HG02840 (cell line): ENCODE results near the gene CSRNP2.
"Not testable (repeated sequence)": the region's sequence is repeated elsewhere in the genome, so short reads cannot be mapped to it uniquely, and the experiment has no call there.

ENCODE experiments used
- ATAC-seq: cut with Tn5 transposase; IDR thresholded peaks from one replicate; pipeline ENCODE4 v1.9.1; 2021; ENCODE audit warnings: mild to moderate bottlenecking, moderate library complexity, moderate number of reproducible peaks; ENCODE audit not compliant: unreplicated experiment, low FRiP score

CSRNP2 gene

GRCh38 chr12:51078866-51079265 is 4.5 kb downstream of the CSRNP2 start:
- ATAC-seq = not testable (repeated sequence)

- ATAC-seq = not testable (repeated sequence)
Observed at GRCh38 chr12:51078346-51078745, 5.0 kb downstream of the CSRNP2 start.

GRCh38 chr12:51077930-51078329 is 5.5 kb downstream of the CSRNP2 start:
- no peak for ATAC-seq

GRCh38 chr12:51076236-51076930 is 7.0 kb downstream of the CSRNP2 start:
- ATAC-seq = no peak

- ATAC-seq = no peak
Observed at GRCh38 chr12:51075390-51075789, 8.0 kb downstream of the CSRNP2 start.

- no peak for ATAC-seq
Observed at GRCh38 chr12:51071663-51072062, 11.7 kb downstream of the CSRNP2 start.

GRCh38 chr12:51070004-51070403 is 13.4 kb downstream of the CSRNP2 start:
- ATAC-seq = no peak

GRCh38 chr12:51067771-51068170 is 15.6 kb downstream of the CSRNP2 start:
- no peak for ATAC-seq

GRCh38 chr12:51067229-51067628 is 16.2 kb downstream of the CSRNP2 start:
- ATAC-seq = no peak

GRCh38 chr12:51065530-51065929 is 17.9 kb downstream of the CSRNP2 start:
- no peak for ATAC-seq

- no peak for ATAC-seq
Observed at GRCh38 chr12:51062631-51063397, 20.6 kb downstream of the CSRNP2 start.

- ATAC-seq = no peak
Observed at GRCh38 chr12:51059086-51059485, 24.3 kb downstream of the CSRNP2 start.

- ATAC-seq = no peak
Observed at GRCh38 chr12:51056242-51056641, 27.2 kb downstream of the CSRNP2 start.

GRCh38 chr12:51055060-51055459 is 28.3 kb downstream of the CSRNP2 start:
- ATAC-seq = no peak

GRCh38 chr12:51051787-51052186 is 31.6 kb downstream of the CSRNP2 start:
- no peak for ATAC-seq

- no peak for ATAC-seq
Observed at GRCh38 chr12:51049525-51049924, 33.9 kb downstream of the CSRNP2 start.

GRCh38 chr12:51048661-51049251 is 34.6 kb downstream of the CSRNP2 start:
- no peak for ATAC-seq

- peak; percentile 96 for ATAC-seq
Observed at GRCh38 chr12:51047655-51048540, 35.5 kb downstream of the CSRNP2 start, which contains the start of gene LETMD1. Gene LETMD1, plus strand, starts transcription at chr12:51048327. Its CDS starts 30 bp downstream, at chr12:51048357.

- ATAC-seq = no peak
Observed at GRCh38 chr12:51036279-51036678, 47.1 kb downstream of the CSRNP2 start.

GRCh38 chr12:51033457-51034089 is 49.8 kb downstream of the CSRNP2 start:
- no peak for ATAC-seq
